ENCODE data around the gene SRGAP2B. TPM values are rescaled to one million over a fixed set of nuclear protein-coding genes. Genes with fewer than 3 reads are reported as not detected.
"Not testable (repeated sequence)": the region's sequence is repeated elsewhere in the genome, so short reads cannot be mapped to it uniquely, and the experiment has no call there.

Gene SRGAP2B
- total and polyA plus RNA-seq, 10 of the 15 experiments (the other 5 are each of a cell fraction or from before 2014, with no cell fraction given) = 1.2 to 8.9 (median 3.0) TPM

- H3K4me2 ChIP-seq (ENCODE audit: control insufficient read depth, insufficient read depth); DNase-seq (ENCODE audit: low read depth, low spot score); H4K20me1 ChIP-seq (ENCODE audit: control insufficient read depth, insufficient read depth); ATAC-seq; H3K36me3 ChIP-seq (ENCODE audit: control insufficient read depth in 2 of 2, insufficient read depth in 2 of 2, low read length in 1 of 2); SMC1A ChIA-PET (ENCODE audit: uncharacterized antibody, unreplicated experiment); H3K9ac ChIP-seq (ENCODE audit: control insufficient read depth, insufficient read depth, low read length); H3K27me3 ChIP-seq (replicated peaks in 1 of 2; ENCODE audit: control insufficient read depth in 2 of 2, insufficient read depth in 2 of 2, low read length in 1 of 2); H3K9me3 ChIP-seq (replicated peaks; ENCODE audit: control insufficient read depth, insufficient read depth, low read length); RAD21 ChIA-PET (ENCODE audit: unreplicated experiment); in situ Hi-C loops (cut with MboI); CTCF ChIA-PET; H2AFZ ChIP-seq (ENCODE audit: control insufficient read depth, low read depth, low read length); intact Hi-C loops (cut with micrococcal nuclease; ENCODE audit: unreplicated experiment); H3K27ac ChIP-seq (ENCODE audit: control insufficient read depth, insufficient read depth); H3K4me3 ChIP-seq; H3K4me1 ChIP-seq (ENCODE audit: control insufficient read depth, insufficient read depth, low read length); BruUV-seq (replicated peaks); FAIRE-seq; POLR2A ChIA-PET; H3K79me2 ChIP-seq (ENCODE audit: control insufficient read depth, insufficient read depth, low read length): not testable (repeated sequence)
- WGBS (ENCODE audit: insufficient coverage, insufficient replicate concordance, low lambda C conversion rate, missing lambda C conversion rate) = 97% methylated on average over 3 of the region's 7 CpGs
Measured at GRCh38 chr1:145082483-145083255, 12.5 kb downstream of the SRGAP2B start.

- in situ Hi-C loops (cut with MboI); FAIRE-seq; H3K79me2 ChIP-seq (ENCODE audit: control insufficient read depth, insufficient read depth, low read length); ATAC-seq; H2AFZ ChIP-seq (ENCODE audit: control insufficient read depth, low read depth, low read length); H3K4me2 ChIP-seq (ENCODE audit: control insufficient read depth, insufficient read depth); H3K27me3 ChIP-seq (replicated peaks in 1 of 2; ENCODE audit: control insufficient read depth in 2 of 2, insufficient read depth in 2 of 2, low read length in 1 of 2); RAD21 ChIA-PET (ENCODE audit: unreplicated experiment); H3K4me1 ChIP-seq (ENCODE audit: control insufficient read depth, insufficient read depth, low read length); CTCF ChIA-PET; H3K9ac ChIP-seq (ENCODE audit: control insufficient read depth, insufficient read depth, low read length); H3K4me3 ChIP-seq; intact Hi-C loops (cut with micrococcal nuclease; ENCODE audit: unreplicated experiment); H3K9me3 ChIP-seq (replicated peaks; ENCODE audit: control insufficient read depth, insufficient read depth, low read length); H4K20me1 ChIP-seq (ENCODE audit: control insufficient read depth, insufficient read depth); POLR2A ChIA-PET; DNase-seq (ENCODE audit: low read depth, low spot score); SMC1A ChIA-PET (ENCODE audit: uncharacterized antibody, unreplicated experiment); BruUV-seq (replicated peaks); H3K36me3 ChIP-seq (ENCODE audit: control insufficient read depth in 2 of 2, insufficient read depth in 2 of 2, low read length in 1 of 2); H3K27ac ChIP-seq (ENCODE audit: control insufficient read depth, insufficient read depth): not testable (repeated sequence)
- 71% methylated on average over 2 of the region's 3 CpGs for WGBS (ENCODE audit: insufficient coverage, insufficient replicate concordance, low lambda C conversion rate, missing lambda C conversion rate)
Measured at GRCh38 chr1:145080193-145080592, 14.9 kb downstream of the SRGAP2B start.

- SMC1A ChIA-PET (ENCODE audit: uncharacterized antibody, unreplicated experiment); H3K79me2 ChIP-seq (ENCODE audit: control insufficient read depth, insufficient read depth, low read length); H3K9me3 ChIP-seq (replicated peaks; ENCODE audit: control insufficient read depth, insufficient read depth, low read length); H3K4me3 ChIP-seq; RAD21 ChIA-PET (ENCODE audit: unreplicated experiment); H3K9ac ChIP-seq (ENCODE audit: control insufficient read depth, insufficient read depth, low read length); H3K27ac ChIP-seq (ENCODE audit: control insufficient read depth, insufficient read depth); BruUV-seq (replicated peaks); FAIRE-seq; intact Hi-C loops (cut with micrococcal nuclease; ENCODE audit: unreplicated experiment); POLR2A ChIA-PET; in situ Hi-C loops (cut with MboI); H3K36me3 ChIP-seq (ENCODE audit: control insufficient read depth in 2 of 2, insufficient read depth in 2 of 2, low read length in 1 of 2); H4K20me1 ChIP-seq (ENCODE audit: control insufficient read depth, insufficient read depth); H2AFZ ChIP-seq (ENCODE audit: control insufficient read depth, low read depth, low read length); DNase-seq (ENCODE audit: low read depth, low spot score); ATAC-seq; CTCF ChIA-PET; H3K4me1 ChIP-seq (ENCODE audit: control insufficient read depth, insufficient read depth, low read length); H3K4me2 ChIP-seq (ENCODE audit: control insufficient read depth, insufficient read depth); H3K27me3 ChIP-seq (replicated peaks in 1 of 2; ENCODE audit: control insufficient read depth in 2 of 2, insufficient read depth in 2 of 2, low read length in 1 of 2): not testable (repeated sequence)
- WGBS (ENCODE audit: insufficient coverage, insufficient replicate concordance, low lambda C conversion rate, missing lambda C conversion rate) = 84% methylated on average over 2 of the region's 2 CpGs
Measured at GRCh38 chr1:145079737-145080136, 15.4 kb downstream of the SRGAP2B start.

- BruUV-seq (replicated peaks); H2AFZ ChIP-seq (ENCODE audit: control insufficient read depth, low read depth, low read length); H3K27ac ChIP-seq (ENCODE audit: control insufficient read depth, insufficient read depth); POLR2A ChIA-PET; H3K9me3 ChIP-seq (replicated peaks; ENCODE audit: control insufficient read depth, insufficient read depth, low read length); H4K20me1 ChIP-seq (ENCODE audit: control insufficient read depth, insufficient read depth); ATAC-seq; in situ Hi-C loops (cut with MboI); H3K4me1 ChIP-seq (ENCODE audit: control insufficient read depth, insufficient read depth, low read length); FAIRE-seq; RAD21 ChIA-PET (ENCODE audit: unreplicated experiment); CTCF ChIA-PET; H3K4me3 ChIP-seq; SMC1A ChIA-PET (ENCODE audit: uncharacterized antibody, unreplicated experiment); H3K4me2 ChIP-seq (ENCODE audit: control insufficient read depth, insufficient read depth); H3K27me3 ChIP-seq (replicated peaks in 1 of 2; ENCODE audit: control insufficient read depth in 2 of 2, insufficient read depth in 2 of 2, low read length in 1 of 2); DNase-seq (ENCODE audit: low read depth, low spot score); intact Hi-C loops (cut with micrococcal nuclease; ENCODE audit: unreplicated experiment); H3K9ac ChIP-seq (ENCODE audit: control insufficient read depth, insufficient read depth, low read length); H3K36me3 ChIP-seq (ENCODE audit: control insufficient read depth in 2 of 2, insufficient read depth in 2 of 2, low read length in 1 of 2); H3K79me2 ChIP-seq (ENCODE audit: control insufficient read depth, insufficient read depth, low read length): not testable (repeated sequence)
- WGBS (ENCODE audit: insufficient coverage, insufficient replicate concordance, low lambda C conversion rate, missing lambda C conversion rate) = no CpG with 5 or more reads among the region's 5 CpGs
Measured at GRCh38 chr1:145078787-145079370, 16.2 kb downstream of the SRGAP2B start.

All from GM12878 (cell line).